ENCODE data around the gene DYTN. TPM values are rescaled to one million over a fixed set of nuclear protein-coding genes. Genes with fewer than 3 reads are reported as not detected.

Gene DYTN
- polyA plus RNA-seq, 2 of the 4 experiments (the other 2 are of a cell fraction), result not detected

DNA sequence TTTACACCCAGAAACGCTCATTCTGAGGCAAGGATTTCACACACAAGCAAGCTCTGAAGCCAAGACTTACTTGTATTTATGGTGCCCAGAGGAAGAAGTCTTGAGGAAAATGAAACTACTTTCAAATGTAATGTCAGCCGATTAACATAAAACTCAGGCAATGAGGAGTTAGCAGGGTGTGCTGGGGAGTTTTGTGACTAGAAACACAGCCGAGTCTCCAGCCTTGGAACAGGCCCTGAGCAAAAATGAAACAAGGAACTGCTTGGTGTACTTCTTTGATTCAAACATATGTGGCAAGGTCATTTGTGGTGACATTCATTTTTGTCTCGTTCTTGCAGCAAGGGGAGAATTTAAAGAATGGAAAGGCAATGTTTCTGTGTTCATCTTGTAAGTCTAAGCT lies 4.5 kb downstream of the DYTN start:
- CTCF ChIA-PET, result no interaction called here

DNA sequence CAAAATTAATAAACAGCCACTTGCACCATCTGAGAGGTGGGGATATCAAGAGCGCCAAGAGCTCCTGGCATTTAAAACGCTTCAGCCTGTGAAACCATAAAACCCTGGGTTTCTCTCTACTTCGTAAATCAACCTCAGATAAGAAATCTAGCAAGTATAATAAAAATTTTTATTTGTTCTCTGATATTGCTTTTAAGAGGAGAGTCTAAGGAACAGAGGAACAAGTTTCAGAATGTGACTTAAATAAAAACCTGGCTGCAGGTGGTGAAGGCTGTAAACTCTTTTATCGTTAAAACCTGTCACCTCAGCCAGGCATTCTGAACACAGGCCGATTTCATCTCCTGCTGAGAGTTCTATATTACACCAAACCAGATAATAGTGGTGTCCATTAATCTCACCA lies 9.9 kb downstream of the DYTN start:
- no peak overlapping the region for H3K4me2 ChIP-seq
- ATAC-seq, result no peak
- 38% methylated on average over 5 of the region's 5 CpGs for WGBS (ENCODE audit: missing lambda C conversion rate)
- ChIA-PET CTCF (interaction anchor here (1.4 to 1.5 kb wide), 2 partner anchors 9 to 74 kb away, joined by 3 to 4 read pairs; no protein-coding TSS in a partner anchor), POLR2A (no interaction called here)
- FAIRE-seq, result no peak
- no peaks in the 10 kb centered on the region for H3K4me1 ChIP-seq
- H3K9me3 ChIP-seq, result no peaks in the 10 kb centered on the region
- no peak for DNase-seq (ENCODE audit: low read depth in 1 of 2, low spot score in 1 of 2)
- H3K27ac ChIP-seq, result no peak overlapping the region
- no peak for TF ChIP-seq HOXB13 (CRISPR knock-in tag; IDR thresholded peaks at IDR 0.05; ENCODE audit: low read depth)
- TF ChIP-seq KDM5A (IDR thresholded peaks at IDR 0.05), result no peak
- no peak for TF ChIP-seq CBX2 (IDR thresholded peaks at IDR 0.05; ENCODE audit: borderline replicate concordance, low read depth)
- H3K4me3 ChIP-seq, result no peak overlapping the region

More for the DNA sequence above, 4.5 kb downstream of the DYTN start:
- Histone ChIP-seq H3K4me2 (no peak overlapping the region), H3K4me3 (no peak overlapping the region), H3K27ac (no peak overlapping the region), H3K9me3 (no peaks in the 10 kb centered on the region), H3K4me1 (no peaks in the 10 kb centered on the region)
- ATAC-seq (no peak), FAIRE-seq (no peak), DNase-seq (ENCODE audit: low read depth in 1 of 2, low spot score in 1 of 2) (no peak)
- 53% methylated on average over 4 of the region's 4 CpGs for WGBS (ENCODE audit: missing lambda C conversion rate)
- POLR2A ChIA-PET, result no interaction called here
- no peak for TF ChIP-seq RCOR1 (IDR thresholded peaks at IDR 0.05; ENCODE audit: low read depth, low read length)
- no peak for TF ChIP-seq HOXB13 (CRISPR knock-in tag; IDR thresholded peaks at IDR 0.05; ENCODE audit: low read depth)
- TF ChIP-seq, protein P1, sequence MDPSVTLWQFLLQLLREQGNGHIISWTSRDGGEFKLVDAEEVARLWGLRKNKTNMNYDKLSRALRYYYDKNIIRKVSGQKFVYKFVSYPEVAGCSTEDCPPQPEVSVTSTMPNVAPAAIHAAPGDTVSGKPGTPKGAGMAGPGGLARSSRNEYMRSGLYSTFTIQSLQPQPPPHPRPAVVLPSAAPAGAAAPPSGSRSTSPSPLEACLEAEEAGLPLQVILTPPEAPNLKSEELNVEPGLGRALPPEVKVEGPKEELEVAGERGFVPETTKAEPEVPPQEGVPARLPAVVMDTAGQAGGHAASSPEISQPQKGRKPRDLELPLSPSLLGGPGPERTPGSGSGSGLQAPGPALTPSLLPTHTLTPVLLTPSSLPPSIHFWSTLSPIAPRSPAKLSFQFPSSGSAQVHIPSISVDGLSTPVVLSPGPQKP (IDR thresholded peaks at IDR 0.05; ENCODE audit: low read depth, low read length), result no peak
- TF ChIP-seq, protein P2, sequence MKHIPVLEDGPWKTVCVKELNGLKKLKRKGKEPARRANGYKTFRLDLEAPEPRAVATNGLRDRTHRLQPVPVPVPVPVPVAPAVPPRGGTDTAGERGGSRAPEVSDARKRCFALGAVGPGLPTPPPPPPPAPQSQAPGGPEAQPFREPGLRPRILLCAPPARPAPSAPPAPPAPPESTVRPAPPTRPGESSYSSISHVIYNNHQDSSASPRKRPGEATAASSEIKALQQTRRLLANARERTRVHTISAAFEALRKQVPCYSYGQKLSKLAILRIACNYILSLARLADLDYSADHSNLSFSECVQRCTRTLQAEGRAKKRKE (CRISPR knock-in tag; IDR thresholded peaks at IDR 0.05; ENCODE audit: low read depth), result no peak
- TF ChIP-seq, protein P3, sequence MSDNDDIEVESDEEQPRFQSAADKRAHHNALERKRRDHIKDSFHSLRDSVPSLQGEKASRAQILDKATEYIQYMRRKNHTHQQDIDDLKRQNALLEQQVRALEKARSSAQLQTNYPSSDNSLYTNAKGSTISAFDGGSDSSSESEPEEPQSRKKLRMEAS (IDR thresholded peaks at IDR 0.05), result no peak
- TF ChIP-seq TP53 (CRISPR knock-in tag; IDR thresholded peaks at IDR 0.05), result no peak
- TF ChIP-seq ZC3H11A (IDR thresholded peaks at IDR 0.05), result no peak
- TF ChIP-seq, protein P4, sequence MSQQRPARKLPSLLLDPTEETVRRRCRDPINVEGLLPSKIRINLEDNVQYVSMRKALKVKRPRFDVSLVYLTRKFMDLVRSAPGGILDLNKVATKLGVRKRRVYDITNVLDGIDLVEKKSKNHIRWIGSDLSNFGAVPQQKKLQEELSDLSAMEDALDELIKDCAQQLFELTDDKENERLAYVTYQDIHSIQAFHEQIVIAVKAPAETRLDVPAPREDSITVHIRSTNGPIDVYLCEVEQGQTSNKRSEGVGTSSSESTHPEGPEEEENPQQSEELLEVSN (IDR thresholded peaks at IDR 0.05; ENCODE audit: borderline replicate concordance, low read depth), result no peak
- no peak for TF ChIP-seq JUN (IDR thresholded peaks at IDR 0.05)
- TF ChIP-seq HDAC2 (IDR thresholded peaks at IDR 0.05), result no peak
- TF ChIP-seq FOXS1 (CRISPR knock-in tag; IDR thresholded peaks at IDR 0.05), result no peak
- TF ChIP-seq, protein P5, sequence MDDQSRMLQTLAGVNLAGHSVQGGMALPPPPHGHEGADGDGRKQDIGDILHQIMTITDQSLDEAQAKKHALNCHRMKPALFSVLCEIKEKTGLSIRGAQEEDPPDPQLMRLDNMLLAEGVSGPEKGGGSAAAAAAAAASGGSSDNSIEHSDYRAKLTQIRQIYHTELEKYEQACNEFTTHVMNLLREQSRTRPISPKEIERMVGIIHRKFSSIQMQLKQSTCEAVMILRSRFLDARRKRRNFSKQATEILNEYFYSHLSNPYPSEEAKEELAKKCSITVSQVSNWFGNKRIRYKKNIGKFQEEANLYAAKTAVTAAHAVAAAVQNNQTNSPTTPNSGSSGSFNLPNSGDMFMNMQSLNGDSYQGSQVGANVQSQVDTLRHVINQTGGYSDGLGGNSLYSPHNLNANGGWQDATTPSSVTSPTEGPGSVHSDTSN (IDR thresholded peaks at IDR 0.05), result no peak
- TF ChIP-seq RNF2 (IDR thresholded peaks at IDR 0.05; ENCODE audit: borderline replicate concordance, low read depth), result no peak
- TF ChIP-seq HOXA7 (CRISPR knock-in tag; IDR thresholded peaks at IDR 0.05), result no peak
- TF ChIP-seq, protein P6, sequence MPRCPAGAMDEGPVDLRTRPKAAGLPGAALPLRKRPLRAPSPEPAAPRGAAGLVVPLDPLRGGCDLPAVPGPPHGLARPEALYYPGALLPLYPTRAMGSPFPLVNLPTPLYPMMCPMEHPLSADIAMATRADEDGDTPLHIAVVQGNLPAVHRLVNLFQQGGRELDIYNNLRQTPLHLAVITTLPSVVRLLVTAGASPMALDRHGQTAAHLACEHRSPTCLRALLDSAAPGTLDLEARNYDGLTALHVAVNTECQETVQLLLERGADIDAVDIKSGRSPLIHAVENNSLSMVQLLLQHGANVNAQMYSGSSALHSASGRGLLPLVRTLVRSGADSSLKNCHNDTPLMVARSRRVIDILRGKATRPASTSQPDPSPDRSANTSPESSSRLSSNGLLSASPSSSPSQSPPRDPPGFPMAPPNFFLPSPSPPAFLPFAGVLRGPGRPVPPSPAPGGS (IDR thresholded peaks at IDR 0.05), result no peak
- TF ChIP-seq SREBF2 (IDR thresholded peaks at IDR 0.05), result no peak
- TF ChIP-seq RFX5 (IDR thresholded peaks at IDR 0.05), result no peak
- no peak for TF ChIP-seq HOXB5 (CRISPR knock-in tag; IDR thresholded peaks at IDR 0.05)
- TF ChIP-seq KDM1A (IDR thresholded peaks at IDR 0.05; ENCODE audit: low read depth), result no peak
- no peak for TF ChIP-seq POLR2AphosphoS2 (conservative IDR thresholded peaks at IDR 0.05; ENCODE audit: low read length)
